K562 (cell line): ENCODE results near the gene CDH20. TPM values are rescaled to one million over a fixed set of nuclear protein-coding genes. Genes with fewer than 3 reads are reported as not detected.

Experiments used
- ATAC-seq: fragments of 200-7000 bp; cut with Tn5 transposase; 3 replicates; pipeline ENCODE4 v1.9.1; 2020; ENCODE audit warnings: moderate library complexity
- BruUV-seq: library from RNA; stranded (reverse); fragments of 400-500 nt; replicated peaks from 2 replicates; lab custom pipeline; 2021; lab: Mats Ljungman, UMichigan
- CTCF ChIA-PET: fragments of 300-600 bp; formaldehyde crosslinking; extraction: SDS; loops from one replicate; lab custom pipeline; 2021; ENCODE audit warnings: low intra/inter-chr PET ratio; lab: Yijun Ruan, JAX
- POLR2A ChIA-PET: fragments of 300-600, 350-650 bp; sonication (Branson Sonifier 250); formaldehyde crosslinking; extraction: SDS; loops from one replicate; lab custom pipeline; 2021; ENCODE audit warnings: antibody characterized with exemption, inconsistent platforms; lab: Yijun Ruan, JAX
- DNase-seq, 4 experiments: peaks; one replicate each; pipeline versions ENCODE4 v3.0.0 to v3.0.0-alpha.2; 2011 to 2018; ENCODE audit warnings: low spot score in 3 of 4, mixed read lengths in 3 of 4; ENCODE audit errors: extremely low read depth in 1 of 4
- FAIRE-seq: peaks from 2 replicates; lab custom pipeline; 2011; peaks lifted over from hg19 to GRCh38; lab: Jason Lieb, UNC
- H2AFZ ChIP-seq: 2 replicates; pipeline ENCODE4 v1.6.0; 2011; ENCODE audit warnings: low read depth, low read length, control low read depth, inconsistent platforms
- H3K27ac ChIP-seq: fragments of 200-600 bp; 3 replicates; pipeline ENCODE4 v1.8.0; 2011; ENCODE audit warnings: low read depth, mild to moderate bottlenecking, control low read depth, inconsistent platforms, low read length, moderate library complexity, mixed read lengths; ENCODE audit errors: extremely low read depth
- H3K27me3 ChIP-seq, 2 experiments: fragments of 300-600 bp in 1 of 2; 2 replicates in 1 of 2; 3 replicates in 1 of 2; pipeline versions ENCODE4 v1.6.0 to v1.8.0; 2011; ENCODE audit warnings: inconsistent platforms in 2 of 2, low read length in 2 of 2, mild to moderate bottlenecking in 1 of 2, mixed read lengths in 1 of 2, moderate library complexity in 1 of 2; ENCODE audit not compliant: control insufficient read depth in 2 of 2, insufficient read depth in 2 of 2
- H3K36me3 ChIP-seq: fragments of 300-600 bp; 3 replicates; pipeline ENCODE4 v1.8.0; 2011; ENCODE audit warnings: mild to moderate bottlenecking, low read length, inconsistent platforms; ENCODE audit not compliant: control insufficient read depth, insufficient read depth
- H3K4me1 ChIP-seq, 2 experiments: fragments of 200-600 bp in 1 of 2; replicated peaks in 1 of 2; 2 replicates in 1 of 2; 3 replicates in 1 of 2; pipeline versions ENCODE4 v1.5.1 to v1.8.0; 2011; ENCODE audit warnings: inconsistent platforms in 2 of 2, low read length in 2 of 2, mild to moderate bottlenecking in 1 of 2, mixed read lengths in 1 of 2, moderate library complexity in 1 of 2; ENCODE audit not compliant: control insufficient read depth in 2 of 2, insufficient read depth in 2 of 2
- H3K4me2 ChIP-seq: 2 replicates; pipeline ENCODE4 v1.6.1; 2011; ENCODE audit warnings: low read length, control low read depth, inconsistent platforms, mixed read lengths; ENCODE audit not compliant: insufficient read depth
- H3K4me3 ChIP-seq: fragments of 200-600 bp; sonication (generic), shearing (Covaris generic); 2 replicates; pipeline ENCODE4 v1.5.1; 2016; ENCODE audit warnings: control low read depth, inconsistent platforms
- H3K79me2 ChIP-seq: fragments of 200-600 bp; 3 replicates; pipeline ENCODE4 v1.8.0; 2011; ENCODE audit warnings: low read length, inconsistent platforms; ENCODE audit not compliant: control insufficient read depth, insufficient read depth
- H3K9ac ChIP-seq, 2 experiments: 2 replicates each; pipeline versions ENCODE4 v1.6.0 to v1.6.1; 2011; ENCODE audit warnings: low read depth in 2 of 2, low read length in 2 of 2, control low read depth in 1 of 2, inconsistent platforms in 1 of 2, mild to moderate bottlenecking in 1 of 2, mixed read lengths in 1 of 2; ENCODE audit not compliant: insufficient read depth in 1 of 2
- H3K9me1 ChIP-seq: one replicate; pipeline ENCODE4 v1.6.0; 2011; ENCODE audit warnings: inconsistent platforms, mild to moderate bottlenecking, low read length, moderate library complexity; ENCODE audit not compliant: control insufficient read depth, insufficient read depth
- H3K9me3 ChIP-seq: replicated peaks from 2 replicates; pipeline ENCODE4 v1.5.1; 2011; ENCODE audit warnings: low read depth, low read length, inconsistent platforms; ENCODE audit not compliant: control insufficient read depth, insufficient read depth
- H4K20me1 ChIP-seq: replicated peaks from 2 replicates; pipeline ENCODE4 v1.6.1; 2011; ENCODE audit warnings: low read length, inconsistent platforms, mixed read lengths; ENCODE audit not compliant: control insufficient read depth, insufficient read depth
- ASH1L ChIP-seq: fragments of 450-650 bp; IDR thresholded peaks from 2 replicates; pipeline ENCODE4 v1.6.1; 2018; ENCODE audit warnings: borderline replicate concordance, mild to moderate bottlenecking, low read depth; ENCODE audit not compliant: partially characterized antibody
- BHLHE40 ChIP-seq: IDR thresholded peaks from 2 replicates; pipeline ENCODE4 v1.6.1; 2011; ENCODE audit warnings: low read length, improper control_type of control experiment
- BRD4 ChIP-seq: fragments of 200-600 bp; sonication (generic); IDR thresholded peaks from 2 replicates; pipeline ENCODE4 v1.6.1; 2017; ENCODE audit warnings: inconsistent platforms
- GABPB1 ChIP-seq: sonication (generic); formaldehyde crosslinking; IDR thresholded peaks from 2 replicates; pipeline ENCODE4 v1.8.0; 2022; ENCODE audit warnings: mild to moderate bottlenecking, missing genetic modification reagents
- GTF2F1 ChIP-seq: IDR thresholded peaks from 2 replicates; pipeline ENCODE4 v1.6.1; 2011; ENCODE audit warnings: low read depth, low read length, improper control_type of control experiment
- PTTG1 ChIP-seq: fragments of 450-650 bp; IDR thresholded peaks from 2 replicates; pipeline ENCODE4 v1.6.1; 2016; ENCODE audit warnings: low read depth, mild to moderate bottlenecking, missing genetic modification characterization, missing compliant biosample characterization
- TRIM25 ChIP-seq: fragments of 450-650 bp; IDR thresholded peaks from 2 replicates; pipeline ENCODE4 v1.7.0; 2016; ENCODE audit warnings: borderline replicate concordance
- ZFP30 ChIP-seq: fragments of 250-450 bp; sonication (Bioruptor Pico); IDR thresholded peaks from 2 replicates; pipeline ENCODE4 v1.8.0; 2022; ENCODE audit warnings: moderate library complexity, mild to moderate bottlenecking, inconsistent platforms, borderline replicate concordance
- ZNF24 ChIP-seq: fragments of 450-650 bp; IDR thresholded peaks from 2 replicates; pipeline ENCODE4 v1.6.1; 2016
- WGBS: fragments of 100-300 bp; shearing (Covaris generic); methylation state at CpG from one replicate; pipeline ENCODE4 v1.1.6; 2016; ENCODE audit warnings: low coverage, mixed read lengths; ENCODE audit not compliant: insufficient coverage; ENCODE audit errors: missing lambda C conversion rate; 5-methylcytosine and 5-hydroxymethylcytosine counted together
- in situ Hi-C: fragments of 300-500 bp; cut with MboI; formaldehyde crosslinking; loops from 4 replicates; pipeline ENCODE4 v1.15.0; 2018; ENCODE audit warnings: inconsistent platforms, mixed read lengths
- intact Hi-C: fragments of 100-400 bp; cut with micrococcal nuclease; formaldehyde crosslinking; loops from 2 replicates; pipeline ENCODE4 v1.14.2; 2022
- polyA plus RNA-seq, 8 experiments: library from polyadenylated mRNA; depleted of rRNA in 4 of 8; stranded (reverse) in 5 of 8; unstranded in 3 of 8; fragments of >200 nt; fragmentation: Nextera tagmentation in 2 of 8; fragmentation: Illumina TruSeq in 1 of 8; extraction: Ambion mirVana in 2 of 8; extraction: Trizol in 1 of 8; gene quantifications; 2 replicates each; pipeline versions ENCODE4 v1.2.1 to v1.2.3, GENCODE V29; 2011 to 2014; ENCODE audit warnings: inconsistent platforms in 1 of 8, missing spikeins in 1 of 8
- total RNA-seq, 7 experiments: library from RNA; depleted of rRNA in 6 of 7; stranded (reverse); fragments of >200 nt in 6 of 7; fragmentation: Illumina TruSeq in 2 of 7; extraction: Trizol in 2 of 7; gene quantifications; 2 replicates each; pipeline versions ENCODE4 v1.2.1 to v1.2.3, GENCODE V29; 2011 to 2021; ENCODE audit warnings: low replicate concordance in 1 of 7
- TF ChIP-seq, protein P1 (sequence below): fragments of 450-650 bp; formaldehyde crosslinking; IDR thresholded peaks from 2 replicates; pipeline ENCODE4 v1.4.0; 2020; ENCODE audit warnings: mild to moderate bottlenecking, mixed read lengths
- TF ChIP-seq, protein P2 (sequence below): sonication (generic); formaldehyde crosslinking; IDR thresholded peaks from 2 replicates; pipeline ENCODE4 v1.8.1; 2023; ENCODE audit warnings: mild to moderate bottlenecking, missing genetic modification reagents, moderate library complexity

Gene CDH20
- total and polyA plus RNA-seq, 9 of the 15 experiments (the other 6 are each of a cell fraction or from before 2014, with no cell fraction given): not detected

GRCh38 chr18:61340148-61340547 is 6.9 kb downstream of the CDH20 start:
- Histone ChIP-seq H3K9ac (no peak overlapping the region), H3K4me1 (no peaks in the 10 kb centered on the region), H3K4me2 (no peak overlapping the region), H3K27me3 (no peaks in the 10 kb centered on the region), H3K36me3 (no peaks in the 10 kb centered on the region), H3K79me2 (no peaks in the 10 kb centered on the region), H3K9me3 (no peaks in the 10 kb centered on the region), H3K9me1 (no peaks in the 10 kb centered on the region), H3K4me3 (no peak overlapping the region), H2AFZ (no peak overlapping the region), H4K20me1 (no peaks in the 10 kb centered on the region), H3K27ac (no peak overlapping the region)
- WGBS: 0% methylated on average over 1 of the region's 1 CpG
- no TSS peak for BruUV-seq
- ATAC-seq (no peak), DNase-seq (no peak), FAIRE-seq (no peak)
- ChIA-PET CTCF (no interaction called here), POLR2A (no interaction called here)
- TF ChIP-seq BRD4: no peak
- TF ChIP-seq ZFP30 (CRISPR knock-in tag): no peak
- no peak for TF ChIP-seq ZNF24
- TF ChIP-seq ASH1L: no peak
- in situ Hi-C loops (no loop called here), intact Hi-C loops (no loop called here)

- no peak for FAIRE-seq
- H3K9me1 ChIP-seq: no peaks in the 10 kb centered on the region
- H3K4me2 ChIP-seq: no peak overlapping the region
- H4K20me1 ChIP-seq: no peaks in the 10 kb centered on the region
- H3K79me2 ChIP-seq: no peaks in the 10 kb centered on the region
- ChIA-PET POLR2A (no interaction called here), CTCF (no interaction called here)
- BruUV-seq: no TSS peak
- no peaks in the 10 kb centered on the region for H3K9me3 ChIP-seq
- no peak overlapping the region for H3K9ac ChIP-seq
- no peak overlapping the region for H3K27ac ChIP-seq
- no peaks in the 10 kb centered on the region for H3K36me3 ChIP-seq
- in situ Hi-C loops: no loop called here
- no peak for DNase-seq
- intact Hi-C loops: no loop called here
- H3K27me3 ChIP-seq: no peaks in the 10 kb centered on the region
- H3K4me1 ChIP-seq: no peaks in the 10 kb centered on the region
- no peak for ATAC-seq
- no peak overlapping the region for H3K4me3 ChIP-seq
- H2AFZ ChIP-seq: no peak overlapping the region
- TF ChIP-seq, protein P1, sequence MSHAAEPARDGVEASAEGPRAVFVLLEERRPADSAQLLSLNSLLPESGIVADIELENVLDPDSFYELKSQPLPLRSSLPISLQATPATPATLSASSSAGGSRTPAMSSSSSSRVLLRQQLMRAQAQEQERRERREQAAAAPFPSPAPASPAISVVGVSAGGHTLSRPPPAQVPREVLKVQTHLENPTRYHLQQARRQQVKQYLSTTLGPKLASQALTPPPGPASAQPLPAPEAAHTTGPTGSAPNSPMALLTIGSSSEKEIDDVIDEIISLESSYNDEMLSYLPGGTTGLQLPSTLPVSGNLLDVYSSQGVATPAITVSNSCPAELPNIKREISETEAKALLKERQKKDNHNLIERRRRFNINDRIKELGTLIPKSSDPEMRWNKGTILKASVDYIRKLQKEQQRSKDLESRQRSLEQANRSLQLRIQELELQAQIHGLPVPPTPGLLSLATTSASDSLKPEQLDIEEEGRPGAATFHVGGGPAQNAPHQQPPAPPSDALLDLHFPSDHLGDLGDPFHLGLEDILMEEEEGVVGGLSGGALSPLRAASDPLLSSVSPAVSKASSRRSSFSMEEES (CRISPR knock-in tag): no peak
- no peak for TF ChIP-seq GABPB1
- no peak for TF ChIP-seq BHLHE40
- no peak for TF ChIP-seq TRIM25
- TF ChIP-seq, protein P2, sequence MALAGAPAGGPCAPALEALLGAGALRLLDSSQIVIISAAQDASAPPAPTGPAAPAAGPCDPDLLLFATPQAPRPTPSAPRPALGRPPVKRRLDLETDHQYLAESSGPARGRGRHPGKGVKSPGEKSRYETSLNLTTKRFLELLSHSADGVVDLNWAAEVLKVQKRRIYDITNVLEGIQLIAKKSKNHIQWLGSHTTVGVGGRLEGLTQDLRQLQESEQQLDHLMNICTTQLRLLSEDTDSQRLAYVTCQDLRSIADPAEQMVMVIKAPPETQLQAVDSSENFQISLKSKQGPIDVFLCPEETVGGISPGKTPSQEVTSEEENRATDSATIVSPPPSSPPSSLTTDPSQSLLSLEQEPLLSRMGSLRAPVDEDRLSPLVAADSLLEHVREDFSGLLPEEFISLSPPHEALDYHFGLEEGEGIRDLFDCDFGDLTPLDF (CRISPR knock-in tag): no peak
- TF ChIP-seq GTF2F1: no peak
- TF ChIP-seq PTTG1 (tag): no peak
Measured at GRCh38 chr18:61348230-61348629, 15.0 kb downstream of the CDH20 start.
